Keratinocyte (primary cell): ENCODE data around the gene S100PBP.

Source experiments
- CTCF ChIP-seq, 3 experiments: IDR thresholded peaks in 1 of 3; conservative IDR thresholded peaks in 1 of 3; optimal IDR thresholded peaks in 1 of 3; 2 replicates in 2 of 3; 3 replicates in 1 of 3; pipeline versions ENCODE3 to v1.5.1; 2011; ENCODE audit warnings: low read length in 3 of 3, mild to moderate bottlenecking in 3 of 3, moderate library complexity in 2 of 3, control low read depth in 1 of 3, inconsistent platforms in 1 of 3; ENCODE audit not compliant: insufficient read depth in 2 of 3; ENCODE audit errors: extremely low read depth in 1 of 3
- EZH2 ChIP-seq: IDR thresholded peaks from one replicate; pipeline ENCODE4 v1.6.1; 2012; ENCODE audit warnings: inconsistent platforms, mild to moderate bottlenecking, low read length, moderate library complexity

DNA sequence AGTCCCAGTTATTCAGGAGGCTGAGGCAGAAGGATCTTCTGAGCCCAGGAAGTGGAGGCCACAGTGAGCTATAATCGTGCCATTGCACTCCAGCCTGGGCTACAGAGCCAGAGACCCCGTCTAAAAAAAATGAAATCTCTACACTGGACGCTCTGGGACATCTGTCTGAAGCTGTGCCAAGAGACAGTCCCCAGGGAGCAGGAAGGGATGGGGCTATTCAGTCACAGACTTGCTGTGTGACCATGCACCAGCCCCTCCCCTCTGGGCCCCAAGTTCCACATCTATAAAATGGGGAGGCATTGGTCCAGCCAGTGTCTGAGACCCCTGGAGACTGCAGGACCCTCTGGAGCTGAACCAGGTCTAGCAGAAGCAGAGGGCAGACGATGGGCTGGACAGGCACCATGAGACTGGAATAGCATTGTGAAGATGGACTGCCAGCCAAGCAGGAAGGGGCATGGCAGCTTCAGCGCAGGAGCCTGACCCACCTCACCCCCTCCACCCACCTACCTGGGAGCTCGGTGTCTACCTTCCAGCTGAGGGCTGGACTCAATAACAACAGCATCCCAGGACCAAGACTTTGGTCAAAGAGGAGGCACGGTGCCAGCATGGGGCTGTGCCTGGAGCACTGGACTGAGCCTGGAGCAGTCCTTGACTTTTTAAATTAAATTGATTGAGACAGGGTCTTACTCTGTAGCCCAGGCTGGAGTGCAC lies 82.3 kb downstream of the S100PBP start:
- TF ChIP-seq CTCF (optimal IDR thresholded peaks at IDR 0.05 in 1 of 3, IDR thresholded peaks at IDR 0.05 in 1 of 3, conservative IDR thresholded peaks at IDR 0.05 in 1 of 3; ENCODE audit: extremely low read depth in 1 of 3, insufficient read depth in 2 of 3, low read length in 3 of 3) (no peak), EZH2 (no peak)
